GM12872 (cell line): ENCODE results near the gene ACVR2A.

Experiments used
- CTCF ChIP-seq: IDR thresholded peaks from 3 replicates; pipeline ENCODE4 v1.5.1; 2011; ENCODE audit warnings: low read depth, mild to moderate bottlenecking, low read length, moderate library complexity; ENCODE audit not compliant: insufficient read depth

ACVR2A gene

GRCh38 chr2:147945660-147946059 lies 100.8 kb downstream of the ACVR2A start:
- no peak for TF ChIP-seq CTCF

GRCh38 chr2:147952118-147952517 lies 107.3 kb downstream of the ACVR2A start:
- no peak for TF ChIP-seq CTCF

GRCh38 chr2:147968571-147968970 lies 123.7 kb downstream of the ACVR2A start:
- TF ChIP-seq CTCF: no peak

GRCh38 chr2:147976102-147976501 lies 131.3 kb downstream of the ACVR2A start:
- TF ChIP-seq CTCF: no peak

GRCh38 chr2:147977679-147978078 lies 132.8 kb downstream of the ACVR2A start:
- no peak for TF ChIP-seq CTCF
